ENCODE data around the gene GORAB.

The GORAB gene, protein sequence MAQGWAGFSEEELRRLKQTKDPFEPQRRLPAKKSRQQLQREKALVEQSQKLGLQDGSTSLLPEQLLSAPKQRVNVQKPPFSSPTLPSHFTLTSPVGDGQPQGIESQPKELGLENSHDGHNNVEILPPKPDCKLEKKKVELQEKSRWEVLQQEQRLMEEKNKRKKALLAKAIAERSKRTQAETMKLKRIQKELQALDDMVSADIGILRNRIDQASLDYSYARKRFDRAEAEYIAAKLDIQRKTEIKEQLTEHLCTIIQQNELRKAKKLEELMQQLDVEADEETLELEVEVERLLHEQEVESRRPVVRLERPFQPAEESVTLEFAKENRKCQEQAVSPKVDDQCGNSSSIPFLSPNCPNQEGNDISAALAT

DNA sequence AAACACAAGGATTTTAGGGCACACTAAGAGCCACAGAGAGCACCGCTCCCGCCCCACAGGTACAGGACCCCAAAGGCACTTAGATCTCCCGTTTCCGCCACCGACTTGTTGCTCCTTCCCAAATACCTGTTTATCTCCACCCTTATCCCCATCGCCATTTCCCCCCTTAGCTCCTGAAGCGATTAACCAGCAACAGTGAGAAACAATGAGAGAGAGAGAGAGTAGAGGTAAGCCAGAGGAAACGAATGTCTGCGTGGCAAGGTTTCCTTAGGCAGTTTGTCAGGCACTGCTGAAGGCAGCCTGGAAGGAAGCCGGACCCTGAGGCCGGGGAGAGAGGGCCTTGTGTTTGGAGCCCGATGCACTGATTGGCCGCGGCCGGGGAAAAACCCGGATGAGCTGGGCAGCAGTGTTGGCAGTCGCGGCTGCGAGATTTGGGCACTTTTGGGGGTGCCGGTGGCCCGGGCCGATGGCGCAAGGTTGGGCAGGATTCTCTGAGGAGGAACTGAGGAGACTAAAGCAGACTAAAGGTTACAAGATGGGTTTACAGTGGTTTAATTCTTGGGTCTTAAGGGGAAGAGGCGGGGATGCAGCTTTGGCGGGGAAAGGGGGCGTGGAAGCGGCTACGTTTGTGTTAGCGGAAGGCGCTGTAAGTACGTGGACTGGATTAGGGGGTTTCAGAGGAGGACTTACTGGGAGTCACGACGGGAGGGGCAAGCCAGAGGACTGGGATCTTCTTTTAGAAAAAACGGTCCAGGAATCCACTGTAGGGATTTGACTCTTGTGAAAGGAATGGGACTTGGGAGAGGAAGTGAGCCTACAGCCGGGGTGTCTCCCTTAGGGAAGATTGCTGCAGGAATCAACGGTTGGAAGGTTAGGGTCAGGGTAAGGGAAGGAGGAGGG, at the start of gene GORAB:
Gene GORAB, plus strand, starts transcription at position 409 of the 900 bp plus-strand sequence. Its CDS starts 58 bp downstream, at position 467.
- DNase-seq: peak; percentile 97

DNA sequence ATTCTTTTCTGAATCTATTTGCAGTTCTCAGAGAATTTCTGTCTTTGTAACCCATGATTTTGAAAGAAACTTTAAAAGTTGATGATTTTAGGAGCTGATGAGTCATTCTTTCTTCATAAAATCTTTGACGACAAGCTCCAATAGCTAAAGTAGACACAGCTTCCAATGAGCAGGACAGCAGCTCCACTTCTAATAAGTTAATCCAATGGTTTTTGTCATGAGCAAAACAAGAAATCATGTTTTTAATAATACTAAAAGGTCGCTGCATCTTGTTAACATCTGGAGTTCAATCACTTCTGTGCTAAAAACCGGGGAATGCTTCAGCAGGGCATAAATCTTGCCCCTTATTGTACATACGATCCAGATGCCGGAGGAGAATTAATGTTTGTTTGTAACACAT, 48.9 kb upstream of the GORAB start:
- DNase-seq: no peak

DNA sequence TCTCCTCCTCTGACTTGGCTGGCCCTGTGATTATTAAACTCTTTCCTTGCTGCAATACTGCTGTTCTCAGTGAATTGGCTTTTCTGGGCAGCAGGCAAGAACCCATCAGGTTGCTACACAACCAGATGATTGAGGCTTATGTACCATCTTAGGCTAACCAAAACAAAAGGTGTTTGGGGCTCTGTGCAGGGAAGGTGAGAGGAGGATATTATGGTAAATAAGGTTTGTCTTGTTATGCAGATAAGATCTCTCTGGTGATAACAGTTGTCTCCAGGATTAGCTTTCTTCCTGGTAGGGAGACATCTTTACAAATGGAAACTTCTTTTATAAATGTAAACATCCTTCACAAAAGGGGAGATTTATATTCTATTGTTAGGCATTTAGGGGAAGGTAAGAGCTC, 44.5 kb upstream of the GORAB start:
- no peak for DNase-seq

DNA sequence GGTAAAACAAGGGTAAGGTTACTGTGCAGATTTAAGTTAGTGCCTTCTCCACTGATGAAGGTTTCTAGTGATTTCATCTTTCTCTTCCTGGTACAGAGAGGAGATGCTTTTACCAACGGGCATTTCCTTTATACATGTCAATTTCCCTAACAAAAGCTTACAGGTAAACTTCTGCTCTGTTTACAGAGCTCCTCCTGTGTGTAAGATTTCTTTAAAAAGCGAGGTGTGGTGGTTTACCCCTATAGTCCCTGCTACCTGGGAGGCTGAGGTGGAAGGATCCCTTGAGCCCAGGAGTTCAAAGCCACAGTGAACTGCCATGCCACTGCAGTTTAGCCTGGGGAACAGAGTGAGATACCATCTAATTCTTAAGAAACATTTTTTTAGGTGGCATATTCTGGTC, 40.7 kb upstream of the GORAB start:
- DNase-seq: no peak

DNA sequence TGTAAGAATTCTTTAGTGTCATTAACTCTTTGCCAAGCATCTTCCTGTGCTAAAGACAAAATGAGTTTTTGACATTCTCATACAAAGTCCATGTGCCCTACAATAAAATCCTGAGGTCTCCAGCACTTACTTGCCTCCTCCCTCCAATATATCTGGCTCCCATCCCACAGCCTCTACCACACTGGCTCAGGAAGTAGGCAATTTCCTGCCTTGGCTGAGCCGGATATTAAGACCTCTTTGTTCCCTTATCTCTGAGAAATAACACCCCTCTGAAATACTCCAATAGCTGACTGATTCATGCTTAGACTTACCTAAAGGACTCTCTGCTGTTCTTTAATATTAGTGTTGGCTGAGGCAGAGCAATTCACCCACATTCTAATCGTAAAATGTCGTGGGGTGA, 37.6 kb upstream of the GORAB start:
- no peak for DNase-seq

DNA sequence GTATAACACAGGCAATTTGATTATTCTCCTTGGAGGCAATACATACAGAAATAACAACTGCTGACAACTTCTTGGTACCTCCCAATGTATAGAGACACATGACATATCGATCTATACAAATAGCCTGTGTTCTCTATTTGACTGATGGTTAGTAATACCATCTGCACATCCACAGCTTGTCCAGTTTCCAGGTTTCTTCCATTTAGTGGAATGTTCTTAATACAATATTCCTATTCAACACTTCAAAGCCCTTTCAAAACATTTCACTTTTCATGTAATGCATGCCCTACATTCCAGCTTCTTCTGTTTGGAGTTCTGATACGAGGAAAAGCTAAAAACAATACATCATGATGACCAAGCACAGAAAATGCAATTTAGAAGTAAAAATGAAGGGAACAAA, 37.0 kb upstream of the GORAB start:
- no peak for DNase-seq

DNA sequence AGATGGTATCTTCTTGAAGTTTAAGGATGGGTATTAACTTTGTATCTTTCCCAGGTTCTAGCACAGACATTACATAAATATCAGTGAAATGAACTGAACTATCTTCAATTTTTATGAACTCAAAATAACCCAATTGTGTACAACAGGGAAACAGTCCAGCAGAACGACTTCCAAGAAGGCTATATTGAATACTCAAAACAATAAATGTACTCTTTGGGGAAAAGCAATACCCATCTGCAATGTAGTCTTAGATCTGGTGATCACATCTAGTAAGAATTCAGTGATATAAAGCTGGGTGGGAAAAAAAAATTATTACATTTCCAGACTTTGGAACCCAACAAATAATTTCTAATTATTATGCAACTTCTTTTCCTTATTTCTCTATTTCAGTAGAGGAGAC, 33.1 kb upstream of the GORAB start:
- no peak for DNase-seq

DNA sequence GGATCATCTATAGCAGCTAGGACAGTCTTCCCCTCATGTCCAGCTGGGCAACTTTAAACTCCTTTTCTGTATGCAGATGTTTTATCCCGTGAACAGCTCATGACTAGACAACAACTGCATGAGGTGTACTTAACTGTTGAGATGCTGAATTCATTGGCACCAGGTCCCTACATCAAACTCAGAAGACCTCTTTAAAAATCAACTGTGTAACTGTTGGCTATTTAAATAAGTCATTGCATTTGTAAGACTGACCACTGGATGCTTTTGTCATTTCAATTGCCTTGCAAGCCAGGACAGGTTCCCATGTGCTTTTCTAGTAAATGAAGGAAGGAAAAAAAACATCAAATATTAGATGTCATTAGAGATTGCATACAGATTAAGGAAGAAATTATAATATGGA, 28.3 kb upstream of the GORAB start:
- DNase-seq: no peak

DNA sequence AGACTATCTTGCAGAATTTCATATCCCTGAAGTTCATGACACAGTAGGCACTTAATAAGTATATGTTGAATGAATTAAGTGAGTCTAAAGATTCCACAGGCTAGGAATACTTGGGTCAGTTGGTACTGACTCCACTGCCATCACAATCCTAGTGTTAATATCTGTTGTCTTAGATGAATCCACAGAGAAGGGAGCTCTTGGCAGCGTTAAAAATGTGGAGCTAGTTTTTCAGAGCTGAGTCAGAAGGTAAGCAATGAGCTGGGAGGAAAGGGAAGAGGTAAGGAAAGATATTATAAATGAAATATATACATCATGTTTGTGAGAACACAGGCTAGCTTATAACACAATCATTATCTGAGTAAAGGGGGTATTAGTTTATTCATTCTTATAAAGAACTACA, 21.8 kb upstream of the GORAB start:
- DNase-seq: no peak

DNA sequence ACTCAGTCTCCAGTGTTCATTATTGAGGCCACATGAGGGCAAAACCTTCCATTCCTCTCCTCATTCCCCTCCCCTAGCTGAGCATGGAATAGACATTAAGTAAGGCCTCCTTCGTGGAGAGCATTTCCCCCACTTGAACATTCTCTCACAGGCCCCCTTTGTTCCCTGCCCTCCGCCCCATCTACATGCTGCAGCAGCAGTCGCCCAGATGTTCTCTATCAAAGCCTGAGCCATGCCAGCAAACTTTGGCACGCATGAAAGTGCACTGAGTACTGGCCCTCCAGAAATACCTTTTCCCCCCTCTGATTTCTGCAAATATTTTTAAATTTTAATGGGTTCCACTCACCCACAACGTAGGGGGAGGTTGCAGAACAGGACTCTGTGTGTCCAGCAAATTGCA, 20.9 kb upstream of the GORAB start:
- DNase-seq: no peak

DNA sequence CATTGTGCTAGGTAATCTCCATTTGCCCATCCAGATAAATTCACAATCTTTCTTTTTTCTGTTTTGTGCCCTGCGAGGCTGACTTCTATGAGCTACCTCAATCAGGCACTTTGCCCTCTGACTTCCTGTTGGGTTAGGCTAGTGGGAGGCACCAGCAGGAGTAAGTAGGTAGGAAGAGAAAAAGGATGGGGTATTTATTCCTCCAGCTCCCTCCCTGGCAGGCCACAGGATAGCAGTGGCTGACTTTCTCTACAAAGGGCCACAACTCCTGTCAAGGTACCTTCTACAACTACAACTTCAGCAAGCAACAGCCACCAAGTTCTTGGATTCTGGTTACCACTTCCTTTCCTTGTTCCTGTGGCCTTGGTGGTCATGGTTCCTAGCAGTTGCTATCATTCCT, 18.8 kb upstream of the GORAB start:
- DNase-seq: no peak

DNA sequence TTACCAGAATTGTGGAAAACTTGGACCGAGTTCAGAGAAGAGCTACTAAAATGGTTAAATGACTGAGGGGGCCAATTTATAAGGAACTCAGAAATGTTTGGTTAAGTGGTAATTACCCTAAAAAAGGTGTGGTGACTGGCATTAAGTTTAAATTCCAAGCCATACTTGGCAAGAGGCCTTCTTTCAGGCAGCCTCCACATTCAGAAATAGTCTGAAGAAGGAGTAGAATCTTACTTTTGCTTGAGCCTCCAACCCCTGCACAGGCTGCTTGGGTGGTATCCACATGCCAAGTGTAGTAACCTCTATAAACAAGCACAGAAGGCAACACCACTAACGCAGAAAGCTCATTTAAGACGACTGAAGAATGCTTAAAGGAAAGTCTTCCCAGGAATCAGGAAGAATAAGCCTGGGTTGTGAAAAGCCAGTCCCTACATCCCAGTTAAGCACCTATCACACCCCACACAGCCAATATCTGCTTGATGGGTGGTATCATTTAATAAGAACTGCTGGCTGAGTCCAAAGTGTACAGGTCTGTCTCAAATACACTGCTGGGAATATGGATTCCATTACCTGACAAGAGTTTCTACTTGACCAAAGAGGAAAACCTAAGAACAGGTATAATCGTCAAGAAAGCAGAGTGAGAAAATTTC, 13.7 kb upstream of the GORAB start:
- DNase-seq: no peak

DNA sequence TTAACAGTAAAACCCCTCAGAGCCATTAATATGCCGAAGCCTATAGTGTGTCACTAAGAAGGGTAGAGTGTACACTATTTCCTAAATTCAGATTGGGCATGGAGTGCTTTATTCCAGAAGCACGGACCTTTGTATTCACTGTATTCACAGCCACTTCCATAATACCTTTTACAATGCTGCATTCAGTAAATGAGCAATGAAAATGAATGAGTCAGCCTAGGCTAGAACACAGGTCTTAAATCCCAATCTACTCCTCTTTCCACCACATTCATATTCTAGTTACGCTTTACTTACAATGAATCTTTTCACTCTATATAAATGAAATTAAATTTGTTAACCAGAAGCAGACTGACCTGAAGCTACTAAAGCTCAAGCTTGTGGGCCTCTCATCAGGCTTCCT, 13.0 kb upstream of the GORAB start:
- DNase-seq: no peak

DNA sequence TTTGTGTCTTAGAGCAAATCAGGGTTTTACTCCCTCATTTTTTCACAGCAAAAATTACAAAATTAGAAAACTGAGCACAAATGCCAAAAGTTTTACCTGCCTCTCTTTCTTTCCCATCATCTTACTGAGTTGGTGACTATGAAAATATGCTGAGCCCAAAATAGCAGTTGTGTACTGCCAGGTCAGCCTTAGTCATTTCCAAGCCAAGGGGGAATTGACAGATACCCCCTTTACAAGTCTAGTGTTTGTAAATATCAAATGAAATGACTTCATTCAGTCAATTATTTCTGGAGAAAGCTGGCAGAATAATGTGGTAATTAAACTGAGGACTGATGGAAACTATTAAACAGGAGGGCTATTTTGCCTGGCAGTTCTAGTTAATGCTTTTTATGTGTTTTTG, 11.4 kb upstream of the GORAB start:
- no peak for DNase-seq

DNA sequence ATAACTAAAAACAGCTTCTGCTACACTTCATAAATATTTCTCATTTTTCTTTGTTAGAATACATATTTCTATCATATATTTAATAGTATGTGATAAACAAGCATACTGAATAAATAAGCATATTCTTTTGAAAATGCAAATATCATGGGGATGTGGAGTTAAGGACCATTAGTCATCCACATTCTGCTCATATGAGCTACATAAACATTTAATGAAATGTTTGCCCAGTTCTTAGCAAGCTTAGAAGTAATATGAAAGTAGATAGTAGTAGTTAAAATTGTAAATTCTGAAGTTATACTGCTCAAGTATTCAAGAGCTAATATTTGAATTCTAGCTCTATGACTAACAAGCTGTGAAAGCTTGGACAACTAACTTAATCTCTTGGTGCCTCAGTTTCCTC, 10.1 kb upstream of the GORAB start:
- DNase-seq: no peak

DNA sequence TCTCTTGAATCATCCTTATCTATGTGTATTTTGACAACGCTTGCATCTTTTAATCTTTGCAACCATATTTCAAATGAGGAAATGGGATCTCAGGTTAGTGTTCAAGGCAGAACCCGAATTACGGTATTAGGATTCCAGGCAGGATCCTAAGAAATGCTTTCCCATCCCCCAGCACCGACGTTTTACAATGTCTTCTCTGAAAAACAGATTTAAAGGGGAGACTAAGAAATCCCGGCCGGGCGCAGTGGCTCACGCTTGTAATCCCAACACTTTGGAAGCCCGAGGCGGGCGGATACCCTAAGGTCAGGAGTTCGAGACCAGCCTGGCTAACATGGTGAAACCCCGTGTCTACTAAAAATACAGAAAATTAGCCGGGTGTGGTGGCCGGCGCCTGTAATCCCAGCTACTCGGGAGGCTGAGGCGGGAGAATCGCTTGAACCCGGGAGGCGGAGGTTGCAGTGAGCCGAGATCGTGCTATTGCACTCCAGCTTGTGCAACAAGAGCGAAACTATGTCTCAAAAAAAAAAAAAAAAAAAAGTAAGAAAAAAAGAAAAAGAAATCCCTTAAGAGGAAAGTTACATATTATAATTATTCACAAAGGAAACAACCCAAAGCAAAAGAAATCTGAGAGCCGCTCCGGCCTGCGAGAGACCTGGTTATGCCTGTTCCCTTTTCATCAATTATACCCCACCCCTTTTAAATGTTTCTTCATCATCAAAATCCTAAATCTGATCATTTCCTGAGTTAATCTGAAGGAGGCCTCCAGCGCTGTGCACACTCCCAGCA, 801 bp upstream of the GORAB start:
- DNase-seq: no peak

DNA sequence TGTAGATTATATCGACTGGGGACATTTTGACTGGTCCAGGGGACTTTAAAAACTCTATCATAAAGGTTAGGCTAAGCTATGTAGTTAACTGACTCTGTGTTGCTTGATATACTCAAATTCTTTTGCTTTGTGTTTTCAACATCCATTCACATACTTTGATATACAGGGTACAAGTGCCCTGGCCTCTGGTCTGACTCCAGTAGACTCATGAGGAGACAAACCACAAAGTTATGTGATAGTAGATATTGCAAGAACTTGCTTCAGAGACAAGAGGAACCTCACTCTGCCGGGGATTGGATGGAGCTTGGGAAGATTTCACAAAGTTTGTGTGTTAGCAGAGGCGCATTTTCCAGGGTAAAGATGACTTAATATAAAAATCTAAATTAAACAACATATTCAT, 1.3 kb downstream of the GORAB start:
- DNase-seq: no peak

DNA sequence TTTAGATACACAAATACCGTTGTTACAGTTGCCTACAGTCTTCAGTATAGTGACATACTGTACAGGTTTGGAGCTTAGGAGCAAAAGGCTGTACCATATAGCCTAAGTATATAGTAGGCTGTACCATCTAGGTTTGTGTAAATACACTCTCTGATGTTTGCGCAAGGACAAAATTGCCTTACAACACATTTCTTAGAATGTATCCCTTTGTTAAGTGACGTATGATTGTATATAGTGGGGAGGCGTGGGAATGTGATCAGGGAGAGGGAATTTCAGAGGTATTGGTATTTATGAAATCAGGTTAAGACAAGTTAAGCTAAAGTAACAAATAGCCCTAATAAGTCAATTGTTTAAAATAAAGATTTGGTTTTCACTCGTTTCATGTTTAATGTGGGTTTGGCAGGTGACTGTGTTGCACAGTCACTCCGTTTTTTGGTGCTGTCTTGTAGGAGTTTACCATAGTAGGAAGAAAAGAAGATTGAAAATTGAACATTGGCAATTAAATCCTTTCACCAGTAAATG, 2.7 kb downstream of the GORAB start:
- DNase-seq: no peak

DNA sequence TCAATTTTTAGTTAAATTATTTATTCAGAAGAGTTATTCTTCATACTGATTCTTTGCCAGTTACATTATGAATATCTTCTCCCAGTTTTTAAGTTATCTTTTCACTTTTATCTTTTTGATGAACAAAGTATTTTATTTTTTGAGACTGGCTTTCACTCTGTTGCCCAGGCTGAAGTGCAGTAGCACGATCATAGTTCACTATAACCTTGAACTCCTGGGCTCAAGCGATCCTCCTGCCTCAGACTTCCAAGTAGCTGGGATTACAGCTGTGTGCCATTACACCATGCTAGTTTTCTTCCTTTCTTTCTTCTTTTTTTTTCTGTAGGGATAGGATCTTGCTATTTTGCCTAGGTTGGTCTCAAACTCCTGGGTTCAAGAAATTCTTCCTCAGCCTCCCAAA, 3.5 kb downstream of the GORAB start:
- no peak for DNase-seq

DNA sequence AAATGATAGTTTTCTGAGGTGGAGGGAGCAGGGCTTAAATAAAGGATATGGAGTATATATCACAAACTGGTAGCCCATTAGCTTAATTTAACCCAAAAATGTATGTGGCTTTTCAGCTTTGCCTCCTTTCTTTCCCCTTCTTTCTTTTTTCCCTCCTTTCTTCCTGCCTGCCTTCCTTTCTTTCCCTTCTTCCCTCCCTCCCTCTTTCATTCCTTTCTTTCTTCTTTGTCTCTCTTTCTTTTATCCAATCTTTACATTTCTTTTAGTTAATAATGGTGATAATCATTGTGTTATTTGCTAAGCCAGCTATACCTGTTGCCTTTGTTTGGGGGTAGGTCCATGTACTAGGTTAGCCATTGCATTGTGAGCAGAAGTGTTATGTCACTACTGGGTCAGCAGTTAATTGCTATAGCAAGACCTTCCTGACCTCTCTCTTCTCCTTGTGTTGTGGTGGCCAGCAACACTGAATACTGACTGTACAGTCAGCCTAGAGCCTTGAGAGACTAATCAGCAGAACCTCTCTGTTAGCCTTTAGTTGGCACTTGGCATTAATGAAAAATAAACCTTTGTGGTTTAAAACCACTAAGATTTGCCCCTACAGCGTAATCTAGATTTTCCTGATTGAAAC, 5.1 kb downstream of the GORAB start:
- no peak for DNase-seq

DNA sequence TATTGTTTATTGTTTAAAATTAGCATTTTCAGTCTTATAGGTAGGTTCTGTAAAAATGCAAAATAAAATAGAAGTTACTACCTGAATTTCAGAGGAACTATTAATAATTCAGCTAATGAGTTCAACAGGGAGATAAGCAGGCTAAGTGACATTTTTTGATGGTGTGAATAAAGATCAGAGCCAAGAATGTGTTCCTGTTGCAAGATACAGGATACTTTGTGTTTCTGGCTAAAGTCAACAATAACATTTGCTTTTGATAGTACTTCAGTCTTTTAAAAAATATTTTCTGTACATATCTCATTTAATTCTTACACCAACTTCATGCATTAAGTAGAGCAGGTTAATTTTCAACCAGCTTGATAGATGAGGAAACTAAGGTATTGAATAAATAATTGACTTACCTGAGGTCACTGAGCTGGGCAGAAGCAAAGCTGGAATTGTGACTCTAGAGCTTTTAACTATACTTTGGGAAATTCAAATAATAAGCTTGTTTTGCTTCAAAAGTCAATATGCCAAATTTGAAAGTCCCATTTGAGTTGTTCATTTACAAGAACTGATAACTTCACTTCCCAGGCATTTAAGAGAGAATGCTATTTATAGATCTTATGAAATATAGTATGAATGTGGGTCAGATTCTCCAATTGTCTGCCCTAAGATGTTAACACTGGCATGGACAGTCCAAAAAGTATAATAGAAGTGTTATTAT, 6.0 kb downstream of the GORAB start:
- no peak for DNase-seq

DNA sequence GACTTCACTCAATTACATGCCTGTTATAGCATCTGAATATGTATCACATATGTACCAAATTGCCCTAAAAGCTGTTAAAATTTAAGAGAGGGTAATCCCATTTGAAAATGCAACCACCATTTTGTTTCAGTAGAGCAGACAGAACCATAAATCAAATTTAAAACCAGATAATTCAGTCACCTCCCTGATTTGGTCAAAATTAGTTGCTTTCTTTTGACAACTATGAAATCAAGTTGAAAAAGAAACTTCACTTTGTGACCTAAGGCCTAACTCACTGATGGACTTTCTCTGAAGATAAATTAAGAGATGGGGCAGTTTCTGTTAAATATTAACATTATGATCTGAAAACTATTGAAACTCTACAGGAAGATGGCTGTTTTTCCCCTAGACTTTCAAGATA, 6.7 kb downstream of the GORAB start:
- DNase-seq: no peak

Data from NCI-H1092 treated with DMSO at 0.1 percent for 48 hours (cell line).